B cell (primary cell): Measurements from ENCODE around the gene POLR1C. TPM values are rescaled to one million over a fixed set of nuclear protein-coding genes. Genes with fewer than 3 reads are reported as not detected.
"Not testable (repeated sequence)": the region's sequence is repeated elsewhere in the genome, so short reads cannot be mapped to it uniquely, and the experiment has no call there.

Experiments
- ATAC-seq: fragments of 200-7000 bp; cut with Tn5 transposase; one replicate; pipeline ENCODE4 v1.10.0; 2021; ENCODE audit warnings: low read depth, mild to moderate bottlenecking, moderate number of reproducible peaks, moderate library complexity
- CTCF ChIA-PET: fragments of 350-600 bp; sonication (Branson Sonifier 250); formaldehyde crosslinking; loops from one replicate; lab custom pipeline; 2021; ENCODE audit warnings: antibody characterized with exemption, inconsistent platforms; lab: Charles Lee
- POLR2A ChIA-PET: fragments of 350-600 bp; sonication (Branson Sonifier 250); formaldehyde crosslinking; loops from one replicate; lab custom pipeline; 2021; ENCODE audit warnings: antibody characterized with exemption; lab: Charles Lee
- DNase-seq: peaks from one replicate; pipeline ENCODE4 v3.0.0; 2013
- H2AFZ ChIP-seq: 2 replicates; pipeline ENCODE4 v1.6.1; 2012; ENCODE audit warnings: mild to moderate bottlenecking, low read depth, low read length; ENCODE audit not compliant: insufficient read depth, poor library complexity, severe bottlenecking
- H3K27ac ChIP-seq, 2 donors: 1 replicate in 1 of 2; 2 replicates in 1 of 2; pipeline ENCODE4 v1.5.1; 2012 to 2013; ENCODE audit warnings: low read length in 2 of 2, mild to moderate bottlenecking in 2 of 2, moderate library complexity in 1 of 2
- H3K27me3 ChIP-seq, 4 experiments: fragments of 200-600 bp in 1 of 4; sonication (generic) in 1 of 4; replicated peaks in 1 of 4; 1 replicate in 2 of 4; 2 replicates in 2 of 4; pipeline versions ENCODE4 v1.6.1 to v1.7.0; 2013 to 2016; ENCODE audit warnings: low read length in 3 of 4, mild to moderate bottlenecking in 2 of 4, mixed read lengths in 1 of 4, moderate library complexity in 1 of 4; ENCODE audit not compliant: insufficient read depth in 4 of 4, control insufficient read depth in 3 of 4; ENCODE audit errors: control extremely low read depth in 1 of 4
- H3K36me3 ChIP-seq, 2 experiments: replicated peaks in 1 of 2; 1 replicate in 1 of 2; 2 replicates in 1 of 2; pipeline versions ENCODE4 v1.6.1 to v1.7.1; 2013; ENCODE audit warnings: low read length in 1 of 2; ENCODE audit not compliant: insufficient read depth in 2 of 2, control insufficient read depth in 1 of 2; ENCODE audit errors: control extremely low read depth in 1 of 2, extremely low read depth in 1 of 2
- H3K4me1 ChIP-seq, 2 donors: fragments of 200-600 bp in 1 of 2; sonication (generic) in 1 of 2; 1 replicate in 1 of 2; 2 replicates in 1 of 2; pipeline versions ENCODE4 v1.5.1 to v1.6.1; 2013 to 2017; ENCODE audit warnings: low read length in 2 of 2; ENCODE audit not compliant: control insufficient read depth in 2 of 2, insufficient read depth in 2 of 2
- H3K4me2 ChIP-seq: replicated peaks from 2 replicates; pipeline ENCODE3; 2012; ENCODE audit warnings: mild to moderate bottlenecking, low read depth, low read length; ENCODE audit not compliant: poor library complexity, severe bottlenecking
- H3K4me3 ChIP-seq, 5 experiments: fragments of 200-600 bp in 1 of 5; sonication (generic) in 1 of 5; 1 replicate in 3 of 5; 2 replicates in 2 of 5; pipeline versions ENCODE4 v1.5.1 to v1.7.0; 2011 to 2016; ENCODE audit warnings: low read length in 4 of 5, mild to moderate bottlenecking in 4 of 5, low read depth in 2 of 5, control low read depth in 1 of 5, moderate library complexity in 1 of 5; ENCODE audit not compliant: insufficient read depth in 1 of 5; ENCODE audit errors: control extremely low read depth in 1 of 5, extremely low read depth in 1 of 5
- H3K79me2 ChIP-seq: fragments of 200-600 bp; sonication (generic); one replicate; pipeline ENCODE4 v1.6.0; 2016; ENCODE audit warnings: low read length; ENCODE audit not compliant: control insufficient read depth, insufficient read depth
- H3K9ac ChIP-seq: fragments of 200-600 bp; sonication (generic); 2 replicates; pipeline ENCODE4 v1.6.1; 2017; ENCODE audit warnings: mild to moderate bottlenecking, low read length, moderate library complexity
- H3K9me3 ChIP-seq, 3 donors: one replicate each; pipeline versions ENCODE4 v1.6.1 to v1.7.1; 2013; ENCODE audit warnings: low read length in 2 of 3; ENCODE audit not compliant: control insufficient read depth in 2 of 3, insufficient read depth in 1 of 3; ENCODE audit errors: control extremely low read depth in 1 of 3
- H4K20me1 ChIP-seq: 2 replicates; pipeline ENCODE4 v1.6.0; 2012; ENCODE audit warnings: mild to moderate bottlenecking, low read length; ENCODE audit not compliant: insufficient read depth, control insufficient read depth, poor library complexity, severe bottlenecking
- H3K27ac Mint-ChIP-seq: one replicate; pipeline ENCODE4 v1.8.0; 2021; ENCODE audit warnings: mixed read lengths
- H3K27me3 Mint-ChIP-seq: one replicate; pipeline ENCODE4 v1.8.0; 2021; ENCODE audit warnings: mixed read lengths
- H3K4me1 Mint-ChIP-seq: one replicate; pipeline ENCODE4 v1.8.0; 2021; ENCODE audit warnings: mixed read lengths
- H3K4me3 Mint-ChIP-seq: one replicate; pipeline ENCODE4 v1.8.0; 2021; ENCODE audit warnings: mixed read lengths
- H3K9me3 Mint-ChIP-seq: one replicate; pipeline ENCODE4 v1.8.0; 2022; ENCODE audit warnings: mixed read lengths; ENCODE audit not compliant: insufficient read depth
- CTCF ChIP-seq: fragments of 200-600 bp; IDR thresholded peaks from one replicate; pipeline ENCODE4 v1.8.0; 2022; ENCODE audit warnings: antibody characterized with exemption, mild to moderate bottlenecking
- EZH2 ChIP-seq: IDR thresholded peaks from 2 replicates; pipeline ENCODE4 v1.6.1; 2012; ENCODE audit warnings: borderline replicate concordance, low read depth, mild to moderate bottlenecking, moderate library complexity, low read length; ENCODE audit not compliant: insufficient read depth, poor library complexity, severe bottlenecking
- WGBS: methylation state at CpG from one replicate; pipeline ENCODE4 v1.1.5; 2013; ENCODE audit warnings: missing lambda C conversion rate; ENCODE audit not compliant: insufficient coverage; 5-methylcytosine and 5-hydroxymethylcytosine counted together
- intact Hi-C: fragments of 100-400 bp; cut with micrococcal nuclease; formaldehyde crosslinking; loops from one replicate; pipeline ENCODE4 v1.10.0; 2022
- polyA plus RNA-seq: library from polyadenylated mRNA; depleted of rRNA; stranded (reverse); fragments of >200 nt; gene quantifications from 2 replicates; pipeline ENCODE4 v1.2.3, GENCODE V29; 2012
- total RNA-seq, 2 donors: library from RNA; stranded (reverse); fragments of 120-200 nt in 1 of 2; gene quantifications; 1 replicate in 1 of 2; 2 replicates in 1 of 2; pipeline versions ENCODE4 v1.2.3 to v1.2.4, GENCODE V29; 2013 to 2022

Gene POLR1C
- total and polyA plus RNA-seq, 2 donors (not counting 1 experiment from before 2014, with no cell fraction given) = 21.4 to 43.3 TPM

GRCh38 chr6:43532201-43532600 lies 15.3 kb downstream of the POLR1C start:
- Mint-ChIP-seq H3K9me3 (no peaks in the 10 kb centered on the region), H3K4me1 (no peaks in the 10 kb centered on the region), H3K27ac (no peak overlapping the region), H3K4me3 (no peak overlapping the region), H3K27me3 (no peaks in the 10 kb centered on the region)
- TF ChIP-seq CTCF (no peak), EZH2 (no peak)
- ATAC-seq (no peak), DNase-seq (no peak)
- Histone ChIP-seq H3K4me3 (no peak overlapping the region), H3K27ac (no peak overlapping the region), H4K20me1 (no peaks in the 10 kb centered on the region), H3K9ac (no peak overlapping the region), H3K27me3 (no peaks in the 10 kb centered on the region), H3K79me2 (no peaks in the 10 kb centered on the region), H3K4me2 (no peak overlapping the region), H3K36me3 (peaks cover 20 to 43% of the 10 kb centered on the region in 2 experiments), H3K9me3 (no peaks in the 10 kb centered on the region), H3K4me1 (no peaks in the 10 kb centered on the region), H2AFZ (no peak overlapping the region)
- ChIA-PET POLR2A (no interaction called here), CTCF (no interaction called here)
- intact Hi-C loops = no loop called here
- no CpG with 5 or more reads among the region's 1 CpG for WGBS

- H3K4me3 ChIP-seq, H3K79me2 ChIP-seq, H3K27ac Mint-ChIP-seq, H3K9me3 ChIP-seq, H3K4me3 Mint-ChIP-seq, H4K20me1 ChIP-seq, H3K4me1 ChIP-seq, H2AFZ ChIP-seq, POLR2A ChIA-PET, H3K4me1 Mint-ChIP-seq, H3K27me3 ChIP-seq, intact Hi-C loops, H3K9me3 Mint-ChIP-seq, H3K4me2 ChIP-seq, H3K27ac ChIP-seq, DNase-seq, H3K27me3 Mint-ChIP-seq, H3K9ac ChIP-seq, CTCF ChIA-PET, ATAC-seq: not testable (repeated sequence)
- H3K36me3 ChIP-seq = peaks cover 0 to 19% of the 10 kb centered on the region in 2 experiments
- 98% methylated on average over 4 of the region's 17 CpGs for WGBS
These were observed 22.1 kb downstream of the POLR1C start for GRCh38 chr6:43538986-43539385.

- H3K9ac ChIP-seq, H3K27me3 ChIP-seq, H2AFZ ChIP-seq, POLR2A ChIA-PET, H3K79me2 ChIP-seq, H3K4me3 Mint-ChIP-seq, H3K27ac ChIP-seq, H3K4me1 Mint-ChIP-seq, H4K20me1 ChIP-seq, H3K27me3 Mint-ChIP-seq, intact Hi-C loops, DNase-seq, H3K9me3 Mint-ChIP-seq, H3K4me2 ChIP-seq, H3K4me3 ChIP-seq, CTCF ChIA-PET, H3K27ac Mint-ChIP-seq, H3K9me3 ChIP-seq, H3K4me1 ChIP-seq, ATAC-seq: not testable (repeated sequence)
- peaks cover 0 to 23% of the 10 kb centered on the region in 2 experiments for H3K36me3 ChIP-seq
- WGBS = 100% methylated on average over 11 of the region's 20 CpGs
These were observed 22.5 kb downstream of the POLR1C start for GRCh38 chr6:43539409-43539808.
